CD4-positive, alpha-beta T cell treated with Interleukin-2 at 100 ng/mL for 4 hours (primary cell): ENCODE results near the gene FAM76B.

ENCODE experiments used
- DNase-seq: peaks from one replicate; pipeline ENCODE4 v3.0.0-alpha.2; 2020; ENCODE audit warnings: low spot score

FAM76B gene

GRCh38 chr11:95729462-95729861 is 60.1 kb downstream of the FAM76B start:
- no peak for DNase-seq

- no peak for DNase-seq
Observed at GRCh38 chr11:95728790-95729189, 60.8 kb downstream of the FAM76B start.

- DNase-seq, result no peak
Observed at GRCh38 chr11:95728094-95728493, 61.5 kb downstream of the FAM76B start.

GRCh38 chr11:95727620-95728019 is 62.0 kb downstream of the FAM76B start:
- no peak for DNase-seq

GRCh38 chr11:95727111-95727510 is 62.5 kb downstream of the FAM76B start:
- no peak for DNase-seq

- no peak for DNase-seq
Observed at GRCh38 chr11:95725196-95725595, 64.4 kb downstream of the FAM76B start.

GRCh38 chr11:95723361-95723942 is 66.1 kb downstream of the FAM76B start:
- no peak for DNase-seq

GRCh38 chr11:95720195-95720594 is 69.4 kb downstream of the FAM76B start:
- DNase-seq, result no peak
